GM19043 (cell line): ENCODE data around the gene CD22.
"Not testable (repeated sequence)": the region's sequence is repeated elsewhere in the genome, so short reads cannot be mapped to it uniquely, and the experiment has no call there.

ENCODE experiments used
- ATAC-seq: cut with Tn5 transposase; IDR thresholded peaks from one replicate; pipeline ENCODE4 v1.9.1; 2021; ENCODE audit warnings: low read depth; ENCODE audit not compliant: unreplicated experiment

CD22 gene

DNA sequence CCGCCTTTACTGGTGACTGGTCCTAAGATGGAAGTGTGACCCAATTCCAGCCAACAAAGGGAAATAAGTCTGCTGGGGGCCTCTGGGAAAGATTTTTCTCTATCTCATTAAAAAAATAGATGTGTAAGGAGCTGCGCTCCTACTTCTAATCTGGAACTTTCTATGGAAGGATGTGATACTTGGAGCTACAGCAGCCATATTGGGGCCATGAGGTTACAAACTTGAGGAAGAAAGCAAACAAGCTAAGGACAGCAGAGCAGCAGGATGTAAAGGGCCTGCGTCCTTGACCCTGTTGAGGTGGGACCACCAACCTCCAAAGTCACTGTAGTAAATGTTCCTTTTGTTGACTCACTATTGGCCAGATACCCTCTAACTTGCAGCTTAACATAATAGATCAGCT, 49.4 kb downstream of the CD22 start:
- ATAC-seq: no peak

DNA sequence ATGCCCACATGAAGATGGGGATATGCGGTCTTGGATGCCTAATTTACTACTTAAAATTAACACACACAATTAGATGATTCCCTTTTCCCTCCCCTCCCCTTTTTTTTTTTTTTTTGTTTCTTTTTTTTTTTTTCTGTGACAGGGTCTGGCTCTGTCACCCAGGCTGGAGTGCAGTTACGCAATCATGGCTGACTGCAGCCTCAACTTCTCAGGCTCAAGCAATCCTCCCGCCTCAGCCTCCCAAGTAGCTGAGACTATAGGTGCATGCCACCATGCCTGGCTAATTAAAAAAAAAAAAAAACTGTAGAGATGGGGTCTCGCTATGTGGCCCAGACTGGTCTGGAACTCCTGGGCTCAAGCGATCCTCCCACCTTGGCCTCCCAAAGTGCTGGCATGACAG, 50.6 kb downstream of the CD22 start:
- not testable (repeated sequence) for ATAC-seq

DNA sequence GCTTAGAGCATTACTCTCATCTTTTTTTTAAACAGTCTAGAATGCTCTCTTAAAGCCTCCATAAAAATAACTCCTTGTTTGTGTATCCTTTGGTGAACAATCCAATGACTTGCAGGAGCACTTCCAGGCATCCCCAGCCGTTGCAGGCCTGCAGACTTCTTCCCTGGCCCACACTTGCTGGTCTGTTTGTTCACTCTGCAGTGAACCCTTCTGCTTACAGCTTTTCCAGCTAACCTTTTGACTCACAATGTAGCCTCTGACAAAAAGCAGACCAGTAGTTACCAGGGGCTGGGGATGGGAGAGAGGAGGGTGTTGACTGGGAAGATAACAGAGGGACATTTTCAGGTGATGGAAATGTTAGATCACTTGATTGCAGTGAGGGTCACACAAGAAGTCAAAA, 51.0 kb downstream of the CD22 start:
- no peak for ATAC-seq

DNA sequence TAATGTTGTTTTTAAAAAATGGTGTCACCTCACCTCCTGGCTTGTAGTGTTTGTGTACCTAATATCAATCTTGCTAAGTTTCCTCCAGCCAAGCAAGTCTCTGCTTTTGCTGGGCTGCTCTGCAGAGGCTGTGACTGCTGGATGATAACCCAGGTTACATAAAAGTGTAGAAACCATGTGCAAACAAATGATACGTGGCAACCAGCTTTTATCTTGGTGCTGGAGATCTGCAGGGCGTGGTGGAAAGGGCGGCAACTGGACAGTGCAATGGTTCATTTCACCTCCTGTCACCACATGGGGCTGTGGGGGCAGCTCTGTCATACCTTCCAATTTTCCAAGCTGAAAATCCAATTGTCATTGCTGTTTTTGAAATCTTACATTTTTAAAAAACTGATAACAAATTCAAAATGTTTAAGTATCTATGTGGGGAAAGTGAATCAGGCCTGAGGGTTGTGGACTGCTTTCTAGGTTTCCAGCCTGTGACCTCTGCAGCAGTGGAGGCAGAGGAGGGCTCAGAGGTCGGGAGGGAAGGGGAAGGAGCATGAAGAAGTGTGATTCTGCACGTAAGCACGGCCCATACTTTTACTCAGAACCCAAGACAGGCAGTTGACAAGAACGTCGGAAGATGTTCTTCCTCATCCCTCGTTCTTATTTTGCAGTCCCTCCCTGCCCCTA, 51.6 kb downstream of the CD22 start:
- ATAC-seq: no peak

DNA sequence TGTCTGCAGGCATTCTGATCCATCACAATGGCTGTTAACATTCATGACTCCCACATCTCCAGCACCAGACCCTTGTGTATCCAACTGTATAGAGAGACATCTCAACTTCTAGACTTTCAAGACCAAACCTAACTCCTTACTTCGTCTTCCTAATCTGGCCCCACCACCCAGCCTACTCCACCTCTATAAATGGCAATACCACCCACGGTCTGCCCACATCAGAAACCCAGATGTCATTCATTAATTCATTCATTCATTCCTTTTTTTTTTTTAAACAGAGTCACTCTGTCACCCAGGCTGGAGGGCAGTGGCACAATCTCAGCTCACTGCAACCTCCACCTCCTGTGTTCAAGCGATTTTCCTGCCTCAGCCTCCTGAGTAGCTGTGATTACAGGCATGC, 52.3 kb downstream of the CD22 start:
- no peak for ATAC-seq

DNA sequence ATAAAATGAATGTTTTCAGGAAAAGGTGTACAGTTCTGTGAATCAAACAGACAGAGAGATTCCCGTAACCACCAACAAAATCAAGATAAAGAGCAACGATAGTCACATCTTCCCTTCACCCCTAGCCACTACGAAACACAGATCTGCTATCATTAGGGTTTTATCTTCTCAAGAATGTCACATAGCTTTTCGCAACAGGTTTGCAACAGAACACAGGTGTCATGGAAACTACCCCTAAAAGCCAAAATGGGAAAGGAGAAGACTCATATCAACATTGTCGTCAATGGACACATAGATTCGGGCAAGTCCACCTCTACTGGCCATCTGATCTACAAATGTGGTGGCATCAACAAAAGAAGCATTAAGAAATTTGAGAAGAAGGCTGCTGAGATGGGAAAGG, 52.9 kb downstream of the CD22 start:
- ATAC-seq: no peak

DNA sequence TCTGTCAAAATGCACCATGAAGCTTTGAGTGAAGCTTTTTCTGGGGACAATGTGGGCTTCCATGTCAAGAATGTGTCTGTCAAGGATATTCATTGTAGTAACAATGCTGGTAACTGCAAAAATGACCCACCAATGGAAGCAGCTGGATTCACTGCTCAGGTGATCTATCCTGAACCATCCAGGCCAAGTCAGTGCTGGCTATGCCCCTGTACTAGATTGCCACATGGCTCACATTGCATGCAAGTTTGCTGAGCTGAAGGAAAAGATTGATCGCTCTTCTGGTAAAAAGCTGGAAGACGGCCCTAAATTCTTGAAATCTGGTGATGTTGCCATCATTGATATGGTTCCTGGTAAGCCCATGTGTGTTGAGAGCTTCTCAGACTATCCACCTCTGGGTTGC, 54.5 kb downstream of the CD22 start:
- no peak for ATAC-seq

DNA sequence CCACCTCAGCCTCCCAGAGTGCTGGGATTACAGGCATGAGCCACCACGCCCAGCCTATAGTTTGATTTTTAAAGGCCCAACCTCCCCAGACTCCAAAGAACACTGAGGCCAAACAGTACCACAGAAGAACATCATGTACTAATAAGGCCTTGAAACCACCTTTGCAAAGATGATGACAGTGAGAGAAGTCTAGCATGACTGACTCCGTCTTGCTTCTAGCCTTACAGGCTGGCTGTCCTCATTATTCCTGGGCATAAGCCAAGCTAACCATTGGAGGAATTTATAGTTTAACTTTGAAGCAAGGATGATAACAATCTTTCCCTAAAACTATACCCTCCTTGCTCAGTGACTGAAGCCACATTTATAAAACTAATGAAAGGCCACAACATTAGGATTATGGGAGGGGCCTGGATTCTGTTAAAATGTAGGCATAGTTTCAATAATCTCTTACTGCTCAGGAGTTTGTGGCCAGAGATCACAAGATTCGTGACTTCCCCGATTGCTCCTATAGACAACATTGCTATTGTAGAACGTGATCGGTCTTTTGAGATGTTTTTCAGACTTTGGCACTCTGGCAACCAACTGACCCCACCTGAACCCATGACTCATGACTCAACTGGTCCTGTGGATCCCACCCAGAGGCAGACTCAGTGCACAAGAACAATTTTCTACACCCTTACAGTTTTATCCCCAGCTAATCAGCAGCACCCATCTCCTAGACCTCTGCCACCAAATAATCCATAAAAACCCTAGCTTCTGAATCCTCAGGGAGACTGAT, 59.5 kb downstream of the CD22 start:
- no peak for ATAC-seq

DNA sequence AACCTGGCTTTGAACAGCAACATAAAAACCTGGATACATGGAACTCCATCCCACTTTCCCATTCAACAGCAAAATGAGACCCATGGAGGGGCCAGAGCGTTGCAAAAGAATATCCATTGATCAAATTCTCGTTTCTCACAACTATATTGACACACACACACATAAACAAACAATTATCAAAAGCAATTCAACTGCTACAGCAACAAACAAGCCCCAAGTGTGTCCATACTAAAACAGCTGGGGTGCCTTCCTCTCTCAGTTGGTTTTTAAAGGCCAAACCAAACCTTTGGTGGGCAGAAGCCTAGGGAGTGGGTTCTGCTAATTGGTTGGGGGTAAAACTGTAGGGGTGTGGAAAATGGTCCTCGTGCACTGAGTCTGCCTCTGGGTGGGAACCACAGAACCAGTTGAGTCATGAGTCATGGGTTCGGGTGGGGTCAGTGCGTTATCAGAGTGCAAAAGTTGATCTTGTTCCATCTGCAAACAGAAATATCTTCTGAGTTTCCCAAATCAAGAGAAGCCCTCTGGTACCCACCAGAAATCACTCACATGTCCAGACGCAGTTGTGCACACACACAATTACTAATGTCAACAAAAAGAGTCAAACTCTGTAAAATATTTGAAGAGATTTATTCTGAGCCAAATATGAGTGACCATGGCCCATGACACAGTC, 60.3 kb downstream of the CD22 start:
- no peak for ATAC-seq

DNA sequence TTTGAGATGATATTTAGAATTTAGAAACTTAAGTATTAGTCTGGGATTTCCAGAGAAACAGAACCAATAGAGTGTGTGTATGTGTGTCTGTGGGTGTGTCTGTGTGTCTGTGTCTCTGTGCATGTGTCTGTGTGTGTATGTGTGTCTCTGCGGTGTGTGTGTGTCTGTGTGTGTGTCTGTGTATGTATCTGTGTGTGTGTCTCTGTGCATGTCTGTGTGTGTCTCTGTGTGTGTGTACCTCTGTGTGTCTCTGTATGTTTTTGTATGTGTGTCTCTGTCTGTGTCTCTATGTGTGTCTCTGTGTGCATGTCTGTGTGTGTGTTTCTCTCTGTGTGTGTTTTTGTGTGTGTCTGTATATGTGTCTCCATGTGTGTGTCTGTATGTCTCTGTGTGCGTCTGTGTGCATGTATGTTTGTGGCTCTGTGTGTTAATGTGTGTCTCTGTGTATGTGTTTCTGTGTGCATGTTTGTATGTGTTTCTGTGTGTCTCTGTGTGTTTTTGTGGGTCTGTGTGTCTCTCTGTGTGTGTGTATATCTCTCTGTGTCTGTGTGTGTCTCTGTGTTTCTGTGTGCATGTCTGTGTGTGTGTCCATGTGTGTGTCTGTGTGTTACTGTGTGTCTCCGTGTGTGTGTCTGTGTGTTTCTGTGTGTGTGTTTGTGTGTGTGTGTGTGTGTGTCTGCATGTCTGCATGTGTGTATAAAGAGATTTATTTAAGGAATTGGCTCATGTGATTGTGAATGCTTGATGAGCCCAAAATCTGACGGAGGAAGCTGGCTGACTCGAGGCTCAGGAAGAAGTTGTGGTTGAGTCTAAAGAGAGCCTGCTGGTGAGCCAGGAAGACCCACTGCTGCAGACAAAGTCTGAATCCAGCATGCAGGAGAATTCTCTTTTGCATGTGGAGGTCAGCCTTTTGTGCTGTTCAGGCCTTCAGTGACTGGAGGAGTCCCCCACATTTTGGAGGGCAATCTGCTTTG, 64.0 kb downstream of the CD22 start:
- ATAC-seq: no peak

DNA sequence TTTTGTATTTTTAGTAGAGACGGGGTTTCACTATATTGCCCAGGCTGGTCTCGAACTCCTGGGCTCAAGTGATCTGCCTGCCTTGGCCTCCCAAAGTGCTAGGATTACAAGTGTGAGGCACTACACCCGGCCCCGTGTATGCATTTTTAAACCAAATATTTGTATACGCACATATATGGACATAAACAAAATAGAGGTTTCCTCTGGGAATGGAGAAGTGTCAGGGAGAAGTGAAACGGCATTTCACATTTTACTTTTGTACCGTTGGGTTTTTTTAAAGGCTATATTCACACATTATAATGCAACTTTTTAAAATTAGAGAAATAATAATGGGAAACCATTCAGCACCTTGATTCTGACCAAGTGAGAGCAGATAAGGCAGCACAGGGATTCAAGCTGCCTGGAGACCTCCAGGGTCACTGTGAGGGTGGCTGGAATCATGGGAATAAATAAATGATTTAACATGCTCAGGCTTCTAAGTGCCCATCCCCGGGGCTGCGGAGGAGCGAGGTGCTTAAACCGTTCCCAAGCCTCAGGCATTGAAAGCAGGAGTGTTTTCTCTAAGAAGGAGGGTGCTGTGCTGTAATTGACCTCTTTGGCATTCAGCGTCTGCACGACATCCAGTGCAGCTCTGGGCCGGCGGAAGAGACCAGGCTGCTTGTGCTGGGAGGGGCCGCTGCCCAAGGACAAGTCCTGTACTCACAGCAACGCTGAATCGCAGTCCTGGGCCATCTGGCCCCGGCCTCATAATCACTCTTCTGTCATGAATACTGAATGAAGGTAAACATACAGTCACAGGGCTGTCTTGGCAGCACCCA, 66.6 kb downstream of the CD22 start:
- ATAC-seq: no peak

DNA sequence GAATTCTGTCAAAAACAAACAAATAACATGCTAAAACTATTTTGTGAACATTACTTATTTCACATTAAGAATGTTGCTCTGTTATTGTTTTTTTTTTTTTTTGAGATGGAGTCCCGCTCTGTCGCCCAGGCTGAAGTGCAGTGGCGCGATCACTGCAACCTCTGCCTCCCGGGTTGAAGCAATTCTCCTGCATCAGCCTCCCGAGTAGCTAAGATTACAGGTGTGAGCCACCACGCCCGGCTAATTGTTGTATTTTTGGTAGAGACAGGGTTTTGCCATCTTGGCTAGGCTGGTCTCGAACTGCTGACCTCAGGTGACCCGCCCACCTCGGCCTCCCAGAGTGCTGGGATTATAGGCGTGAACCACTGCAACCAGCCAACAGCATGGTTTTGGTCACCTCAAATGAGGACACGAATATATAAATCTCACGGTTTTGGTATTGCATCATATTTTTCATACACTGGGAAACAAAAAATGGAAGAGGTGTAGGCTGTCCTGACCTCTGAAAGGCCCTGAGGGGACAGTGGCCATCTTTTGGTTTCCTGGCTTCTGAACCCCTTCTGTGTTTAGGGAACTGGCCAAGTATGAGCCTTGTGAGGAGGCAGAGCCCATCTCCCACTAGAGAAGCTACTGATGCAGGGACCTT, 67.4 kb downstream of the CD22 start:
- ATAC-seq: no peak
